IMR-90 (cell line): ENCODE data around the gene ZNF77. TPM values are rescaled to one million over a fixed set of nuclear protein-coding genes. Genes with fewer than 3 reads are reported as not detected.

Source experiments
- ATAC-seq: fragments of 200-7000 bp; cut with Tn5 transposase; 2 replicates; pipeline ENCODE4 v1.9.1; 2020; ENCODE audit warnings: low read depth, mild to moderate bottlenecking, moderate library complexity
- BruUV-seq: library from RNA; stranded (reverse); fragments of 400-500 nt; replicated peaks from 2 replicates; lab custom pipeline; 2021; lab: Mats Ljungman, UMichigan
- CTCF ChIA-PET: fragments of 300-600 bp; formaldehyde crosslinking; extraction: SDS; loops from one replicate; lab custom pipeline; 2021; ENCODE audit warnings: antibody characterized with exemption; lab: Yijun Ruan, JAX
- POLR2A ChIA-PET: fragments of 300-600 bp; sonication (Branson Sonifier 250); formaldehyde crosslinking; loops from one replicate; lab custom pipeline; 2022; ENCODE audit warnings: antibody characterized with exemption; ENCODE audit not compliant: unreplicated experiment; lab: Charles Lee
- DNase-seq: peaks from one replicate; pipeline ENCODE4 v3.0.0; 2013
- H2AFZ ChIP-seq: replicated peaks from 2 replicates; pipeline ENCODE3; 2013; ENCODE audit warnings: low read length, mild to moderate bottlenecking; ENCODE audit not compliant: poor library complexity
- H2AK5ac ChIP-seq: 2 replicates; pipeline ENCODE4 v1.6.1; 2013; ENCODE audit warnings: low read depth, low read length, inconsistent platforms
- H2AK9ac ChIP-seq: replicated peaks from 2 replicates; pipeline ENCODE3; 2013; ENCODE audit warnings: mild to moderate bottlenecking, low read depth, low read length, moderate library complexity; ENCODE audit not compliant: poor library complexity
- H2BK120ac ChIP-seq: 2 replicates; pipeline ENCODE4 v1.6.1; 2013; ENCODE audit warnings: low read depth, low read length, inconsistent platforms
- H2BK15ac ChIP-seq: 3 replicates; pipeline ENCODE4 v1.6.1; 2013; ENCODE audit warnings: low read depth, low read length, inconsistent platforms
- H2BK20ac ChIP-seq: 2 replicates; pipeline ENCODE4 v1.6.1; 2013; ENCODE audit warnings: low read depth, mild to moderate bottlenecking, inconsistent platforms, low read length, moderate library complexity
- H2BK5ac ChIP-seq: 2 replicates; pipeline ENCODE4 v1.6.1; 2013; ENCODE audit warnings: mild to moderate bottlenecking, low read depth, low read length, inconsistent platforms; ENCODE audit not compliant: poor library complexity, severe bottlenecking
- H3K14ac ChIP-seq: replicated peaks from 2 replicates; pipeline ENCODE4 v1.6.1; 2013; ENCODE audit warnings: low read depth, low read length, inconsistent platforms
- H3K18ac ChIP-seq: 2 replicates; pipeline ENCODE4 v1.6.1; 2013; ENCODE audit warnings: low read depth, low read length, control low read depth
- H3K23ac ChIP-seq: 2 replicates; pipeline ENCODE4 v1.6.1; 2013; ENCODE audit warnings: low read depth, low read length, inconsistent platforms
- H3K27ac ChIP-seq: 2 replicates; pipeline ENCODE4 v1.5.1; 2013; ENCODE audit warnings: mild to moderate bottlenecking, control low read depth, low read length; ENCODE audit not compliant: insufficient read depth
- H3K27me3 ChIP-seq: 2 replicates; pipeline ENCODE4 v1.6.1; 2013; ENCODE audit warnings: low read length; ENCODE audit not compliant: control insufficient read depth, insufficient read depth
- H3K36me3 ChIP-seq: 2 replicates; pipeline ENCODE4 v1.6.1; 2013; ENCODE audit warnings: low read length, mixed read lengths; ENCODE audit not compliant: control insufficient read depth, insufficient read depth
- H3K4ac ChIP-seq: 2 replicates; pipeline ENCODE4 v1.6.1; 2013; ENCODE audit warnings: low read depth, low read length, inconsistent platforms
- H3K4me1 ChIP-seq: 2 replicates; pipeline ENCODE4 v1.6.1; 2013; ENCODE audit warnings: low read length, mixed read lengths; ENCODE audit not compliant: control insufficient read depth, insufficient read depth
- H3K4me2 ChIP-seq: 2 replicates; pipeline ENCODE4 v1.6.1; 2013; ENCODE audit warnings: low read depth, mild to moderate bottlenecking, control low read depth, low read length, moderate library complexity
- H3K4me3 ChIP-seq: 2 replicates; pipeline ENCODE4 v1.5.1; 2013; ENCODE audit warnings: low read depth, mild to moderate bottlenecking, control low read depth, low read length, moderate library complexity; ENCODE audit not compliant: insufficient read depth
- H3K56ac ChIP-seq: 2 replicates; pipeline ENCODE4 v1.6.1; 2013; ENCODE audit warnings: low read length, inconsistent platforms; ENCODE audit not compliant: insufficient read depth; ENCODE audit errors: extremely low read depth
- H3K79me1 ChIP-seq, 2 experiments: 2 replicates each; pipeline ENCODE4 v1.6.1; 2013; ENCODE audit warnings: low read length in 2 of 2, inconsistent platforms in 1 of 2, low read depth in 1 of 2
- H3K9ac ChIP-seq: 2 replicates; pipeline ENCODE4 v1.6.1; 2013; ENCODE audit warnings: low read depth, low read length, control low read depth
- H3K9me1 ChIP-seq: 2 replicates; pipeline ENCODE4 v1.6.1; 2013; ENCODE audit warnings: low read length, inconsistent platforms; ENCODE audit not compliant: insufficient read depth
- H3K9me3 ChIP-seq: 2 replicates; pipeline ENCODE4 v1.6.1; 2013; ENCODE audit warnings: low read length; ENCODE audit not compliant: control insufficient read depth, insufficient read depth
- H4K20me1 ChIP-seq: 2 replicates; pipeline ENCODE4 v1.6.1; 2013; ENCODE audit warnings: low read length, inconsistent platforms; ENCODE audit not compliant: insufficient read depth
- H4K5ac ChIP-seq: 2 replicates; pipeline ENCODE4 v1.6.1; 2013; ENCODE audit warnings: mild to moderate bottlenecking, low read depth, low read length, control low read depth
- H4K8ac ChIP-seq, 2 experiments: 2 replicates each; pipeline ENCODE4 v1.6.1; 2013; ENCODE audit warnings: low read depth in 2 of 2, low read length in 2 of 2, control low read depth in 1 of 2, inconsistent platforms in 1 of 2
- H4K91ac ChIP-seq: 2 replicates; pipeline ENCODE4 v1.6.1; 2013; ENCODE audit warnings: low read depth, low read length, inconsistent platforms; ENCODE audit not compliant: insufficient read depth
- BHLHE40 ChIP-seq: fragments of 150-350 bp; IDR thresholded peaks from 2 replicates; pipeline ENCODE4 v1.6.1; 2016; ENCODE audit warnings: mild to moderate bottlenecking, low read depth, low read length
- CEBPB ChIP-seq: IDR thresholded peaks from 2 replicates; pipeline ENCODE4 v1.6.1; 2012; ENCODE audit warnings: low read depth, low read length, improper control_type of control experiment
- CHD1 ChIP-seq: IDR thresholded peaks from 2 replicates; pipeline ENCODE4 v1.6.1; 2012; ENCODE audit warnings: low read depth, low read length, improper control_type of control experiment
- CTCF ChIP-seq: conservative IDR thresholded peaks from 2 replicates; pipeline ENCODE4 v1.5.1; 2012; ENCODE audit warnings: mild to moderate bottlenecking, low read depth, low read length, improper control_type of control experiment
- ELK1 ChIP-seq: fragments of 150-350 bp; IDR thresholded peaks from 2 replicates; pipeline ENCODE4 v1.6.1; 2016; ENCODE audit warnings: low read depth, mild to moderate bottlenecking, low read length, moderate library complexity, borderline replicate concordance
- FOS ChIP-seq: fragments of 150-350 bp; IDR thresholded peaks from 2 replicates; pipeline ENCODE4 v1.6.1; 2016; ENCODE audit warnings: low read depth, low read length
- MAFK ChIP-seq: IDR thresholded peaks from 2 replicates; pipeline ENCODE4 v1.6.1; 2012; ENCODE audit warnings: low read depth, low read length, improper control_type of control experiment
- MAZ ChIP-seq: IDR thresholded peaks from 2 replicates; pipeline ENCODE4 v1.6.1; 2012; ENCODE audit warnings: low read depth, mild to moderate bottlenecking, low read length, improper control_type of control experiment, moderate library complexity, borderline replicate concordance
- MXI1 ChIP-seq: IDR thresholded peaks from 2 replicates; pipeline ENCODE4 v1.6.1; 2012; ENCODE audit warnings: low read depth, mild to moderate bottlenecking, low read length, moderate library complexity, borderline replicate concordance
- NFE2L2 ChIP-seq: fragments of 150-350 bp; IDR thresholded peaks from 2 replicates; pipeline ENCODE4 v1.6.1; 2016; ENCODE audit warnings: low read depth, mild to moderate bottlenecking, low read length
- POLR2A ChIP-seq: IDR thresholded peaks from 2 replicates; pipeline ENCODE4 v1.6.1; 2012; ENCODE audit warnings: mild to moderate bottlenecking, low read depth, low read length
- RAD21 ChIP-seq: IDR thresholded peaks from 2 replicates; pipeline ENCODE4 v1.6.1; 2012; ENCODE audit warnings: low read length, improper control_type of control experiment
- RCOR1 ChIP-seq: IDR thresholded peaks from 2 replicates; pipeline ENCODE4 v1.6.1; 2012; ENCODE audit warnings: mild to moderate bottlenecking, low read length, improper control_type of control experiment; ENCODE audit not compliant: insufficient replicate concordance
- RFX5 ChIP-seq: IDR thresholded peaks from 2 replicates; pipeline ENCODE4 v1.8.0; 2012; ENCODE audit warnings: low read depth, mild to moderate bottlenecking, low read length, moderate library complexity
- SMC3 ChIP-seq: fragments of 150-350 bp; IDR thresholded peaks from 2 replicates; pipeline ENCODE4 v1.6.1; 2016; ENCODE audit warnings: low read depth, mild to moderate bottlenecking, antibody characterized with exemption, low read length, moderate library complexity
- USF2 ChIP-seq: fragments of 150-350 bp; IDR thresholded peaks from 2 replicates; pipeline ENCODE4 v1.6.1; 2017; ENCODE audit warnings: mild to moderate bottlenecking, antibody characterized with exemption, low read length, low read depth
- WGBS, 2 experiments: methylation state at CpG; one replicate each; pipeline versions ENCODE4 v1.1.5 to v1.1.7; 2013; ENCODE audit warnings: missing lambda C conversion rate in 2 of 2; ENCODE audit not compliant: insufficient read length in 1 of 2; ENCODE audit errors: extremely low coverage in 2 of 2; 5-methylcytosine and 5-hydroxymethylcytosine counted together
- dilution Hi-C: fragments of 300-500 bp; cut with HindIII; formaldehyde crosslinking; loops from one replicate; pipeline ENCODE4 v1.14.3; 2018; ENCODE audit warnings: low sequenced_read_pairs; ENCODE audit not compliant: unreplicated experiment
- in situ Hi-C: fragments of 300-500 bp; cut with MboI; formaldehyde crosslinking; loops from 3 replicates; pipeline ENCODE4 v1.14.3; 2019; ENCODE audit warnings: low sequenced_read_pairs, inconsistent platforms, mixed read lengths
- intact Hi-C: fragments of 100-400 bp; cut with micrococcal nuclease; formaldehyde crosslinking; loops from 2 replicates; pipeline ENCODE4 v1.10.0; 2022
- polyA plus RNA-seq, 3 experiments: library from polyadenylated mRNA; depleted of rRNA; stranded (reverse); fragments of >200 nt; gene quantifications; 2 replicates each; pipeline ENCODE4 v1.2.3, GENCODE V29; 2012; ENCODE audit warnings: low replicate concordance in 1 of 3
- total RNA-seq: library from RNA; depleted of rRNA; stranded (reverse); fragments of >200 nt; gene quantifications from 2 replicates; pipeline ENCODE4 v1.2.3, GENCODE V29; 2012

ZNF77 gene
- total and polyA plus RNA-seq, 2 of the 4 experiments (the other 2 are of a cell fraction): 3.6 to 6.5 TPM

- dilution Hi-C loops: no loop called here
- H3K4me1 ChIP-seq: no peaks in the 10 kb centered on the region; the same call in 1 of the 2 replicates
- DNase-seq (no peak), ATAC-seq (no peak)
- ChIA-PET POLR2A (no interaction called here), CTCF (no interaction called here)
- H3K9me3 ChIP-seq: no peaks in the 10 kb centered on the region
- no peak overlapping the region for H2AK5ac ChIP-seq
- H3K14ac ChIP-seq: no peak overlapping the region
- H3K36me3 ChIP-seq: no peaks in the 10 kb centered on the region
- BruUV-seq: no TSS peak
- in situ Hi-C loops: no loop called here
- peaks cover 20% of the 10 kb centered on the region for H3K27me3 ChIP-seq
- H3K4ac ChIP-seq: no peak overlapping the region
- H3K56ac ChIP-seq: no peak overlapping the region
- intact Hi-C loops: no loop called here
- H3K23ac ChIP-seq: no peak overlapping the region
- no peak overlapping the region for H4K5ac ChIP-seq
- no peak overlapping the region for H2AFZ ChIP-seq
- H3K4me2 ChIP-seq: no peak overlapping the region
- no peak overlapping the region for H3K9ac ChIP-seq
- no peak overlapping the region for H2AK9ac ChIP-seq
- H2BK15ac ChIP-seq: no peak overlapping the region
- no peak overlapping the region for H3K4me3 ChIP-seq
- no peak overlapping the region for H2BK120ac ChIP-seq
- H4K8ac ChIP-seq: no peak overlapping the region
- WGBS, 2 experiments: 91% methylated on average over 7 of the region's 15 CpGs; no CpG with 5 or more reads in 1 of the 2 experiments
- H3K27ac ChIP-seq: no peak overlapping the region
- TF ChIP-seq NFE2L2 (no peak), BHLHE40 (no peak), CEBPB (no peak), MAFK (no peak), CTCF (no peak), FOS (no peak), MAZ (no peak), MXI1 (no peak), RCOR1 (no peak), RAD21 (no peak), SMC3 (no peak), CHD1 (no peak), RFX5 (no peak), ELK1 (no peak), USF2 (no peak), POLR2A (no peak)
- no peak overlapping the region for H3K18ac ChIP-seq
- H2BK20ac ChIP-seq: no peak overlapping the region
- no peaks in the 10 kb centered on the region for H4K20me1 ChIP-seq
- no peak overlapping the region for H4K91ac ChIP-seq
- no peaks in the 10 kb centered on the region for H3K9me1 ChIP-seq
- H3K79me1 ChIP-seq: no peaks in the 10 kb centered on the region
- no peak overlapping the region for H2BK5ac ChIP-seq
Measured at GRCh38 chr19:2989236-2989946, 44.6 kb upstream of the ZNF77 start.
